D721Med (cell line): ENCODE results near the gene INSRR.

ENCODE experiments used
- DNase-seq: peaks from one replicate; pipeline ENCODE4 v3.0.0; 2011; ENCODE audit warnings: low spot score; ENCODE audit not compliant: insufficient read length
- FAIRE-seq: peaks from 2 replicates; lab custom pipeline; 2011; peaks lifted over from hg19 to GRCh38; lab: Jason Lieb, UNC
- CTCF ChIP-seq: IDR thresholded peaks from 2 replicates; pipeline ENCODE4 v1.5.1; 2012; ENCODE audit warnings: mild to moderate bottlenecking, control low read depth; ENCODE audit not compliant: insufficient read depth; ENCODE audit errors: missing control alignments

INSRR gene

GRCh38 chr1:156858555-156858956 is 361 bp downstream of the INSRR start:
- FAIRE-seq (no peak), DNase-seq (no peak)
- no peak for TF ChIP-seq CTCF

DNA sequence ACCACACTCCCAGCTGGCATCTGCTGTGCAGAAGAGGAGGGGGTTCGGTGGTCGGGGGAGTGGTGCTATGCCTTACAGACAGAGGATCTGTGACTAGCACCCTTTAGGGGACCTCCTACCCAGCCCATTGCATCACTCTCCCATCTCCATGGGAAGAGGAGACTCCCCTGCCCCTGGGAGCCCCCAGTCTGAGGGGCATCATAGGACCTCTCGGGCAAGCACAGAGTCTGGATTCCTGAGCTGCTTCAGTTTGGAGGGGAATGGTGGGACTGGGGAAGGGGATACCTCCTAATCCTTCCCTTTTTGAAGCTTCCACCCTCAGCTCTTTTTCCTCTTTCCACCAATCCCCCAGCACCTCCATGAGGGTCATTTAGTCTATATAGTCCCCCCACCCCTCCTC is 1.4 kb downstream of the INSRR start:
- no peak for FAIRE-seq
- DNase-seq: no peak
- no peak for TF ChIP-seq CTCF

DNA sequence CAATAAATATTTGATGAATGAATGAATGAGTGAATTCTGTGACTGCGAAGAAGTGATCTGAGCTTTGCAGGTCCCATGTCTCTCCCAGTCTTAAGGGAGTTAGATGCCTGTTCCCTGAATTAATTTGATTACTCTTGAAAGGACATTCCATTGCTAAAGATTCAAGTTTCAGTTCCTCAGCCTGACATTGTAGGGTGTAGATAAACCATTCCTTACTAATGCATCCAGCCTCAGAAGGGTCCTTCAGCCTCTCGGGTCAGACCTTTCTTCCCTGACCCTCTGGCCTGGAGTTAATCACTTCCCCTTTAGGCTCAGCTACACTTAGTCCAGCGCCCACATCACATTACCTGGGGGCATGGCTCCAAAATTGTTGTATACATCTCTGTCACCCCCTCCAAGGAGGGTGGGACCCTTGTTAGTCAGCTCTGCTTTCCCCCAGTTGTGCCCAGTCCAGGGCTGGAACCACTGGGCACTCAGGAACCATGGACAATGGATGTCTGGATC is 2.6 kb downstream of the INSRR start:
- TF ChIP-seq CTCF: no peak
- no peak for DNase-seq
- no peak for FAIRE-seq

GRCh38 chr1:156854634-156855033 is 4.3 kb downstream of the INSRR start:
- FAIRE-seq (no peak), DNase-seq (no peak)
- TF ChIP-seq CTCF: no peak

DNA sequence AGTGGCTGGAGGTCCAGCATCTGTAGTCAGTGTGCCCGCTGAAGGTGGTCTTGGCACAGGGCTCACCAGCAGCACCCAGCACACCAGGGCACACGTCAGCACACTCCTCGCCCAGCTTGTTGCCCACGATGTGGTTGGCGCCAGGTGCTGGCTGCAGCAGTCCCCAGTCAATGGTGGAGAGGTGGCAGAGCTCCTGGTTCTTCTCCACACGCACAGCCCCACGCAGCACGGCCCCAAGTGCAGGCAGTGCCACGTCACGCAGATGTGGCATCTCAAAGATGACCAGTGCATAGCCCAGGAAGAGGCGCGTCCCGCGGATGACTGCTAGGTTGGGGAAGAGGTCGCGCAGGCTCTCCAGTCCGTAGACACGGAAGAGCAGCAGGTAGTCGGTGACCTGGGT is 5.2 kb downstream of the INSRR start:
- FAIRE-seq: no peak
- no peak for TF ChIP-seq CTCF

DNA sequence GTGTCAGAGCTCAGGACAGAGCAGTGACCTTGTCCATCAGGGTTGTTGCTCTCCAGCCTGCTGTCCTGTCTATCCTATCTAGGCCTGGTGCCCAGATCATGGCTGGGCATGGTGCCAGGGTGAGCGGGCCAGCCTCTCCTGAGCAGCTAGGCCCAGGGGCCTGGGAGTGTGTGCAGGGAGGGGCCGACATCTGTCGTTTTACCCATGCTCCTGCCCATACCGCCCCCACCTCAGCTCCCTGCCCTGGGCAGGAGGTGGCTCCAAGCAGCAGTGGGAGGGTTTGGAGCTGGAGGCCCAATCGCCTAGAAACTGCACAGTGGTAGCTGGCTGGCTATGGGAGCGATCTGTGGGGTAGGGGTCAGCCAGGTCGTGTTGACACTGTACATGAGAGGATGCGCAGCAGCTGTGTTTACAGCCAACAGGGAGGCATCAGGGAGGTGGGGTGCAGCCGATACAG is 6.5 kb downstream of the INSRR start:
- no peak for DNase-seq
- no peak for TF ChIP-seq CTCF
- FAIRE-seq: no peak

More for the DNA sequence above, 5.2 kb downstream of the INSRR start:
- DNase-seq: no peak

GRCh38 chr1:156851779-156852417 is 7.0 kb downstream of the INSRR start:
- no peak for TF ChIP-seq CTCF
- FAIRE-seq (no peak), DNase-seq (no peak)
